NT2/D1 (cell line): ENCODE data around the gene LDLRAD3.

Experiments
- DNase-seq: peaks from one replicate; pipeline ENCODE4 v3.0.0-alpha.2; 2011; ENCODE audit warnings: low read depth, low spot score
- H3K27me3 ChIP-seq: 2 replicates; pipeline ENCODE4 v1.6.0; 2011; ENCODE audit warnings: mild to moderate bottlenecking; ENCODE audit not compliant: insufficient read length, insufficient read depth
- H3K36me3 ChIP-seq: 2 replicates; pipeline ENCODE4 v1.6.1; 2011; ENCODE audit warnings: mild to moderate bottlenecking, low read length, mixed read lengths; ENCODE audit not compliant: insufficient read depth, insufficient read length
- H3K4me1 ChIP-seq: 2 replicates; pipeline ENCODE4 v1.5.1; 2011; ENCODE audit not compliant: insufficient read depth, insufficient read length
- H3K4me3 ChIP-seq: 2 replicates; pipeline ENCODE4 v1.5.1; 2011; ENCODE audit warnings: low read depth; ENCODE audit not compliant: insufficient read length
- H3K9ac ChIP-seq: 2 replicates; pipeline ENCODE4 v1.6.0; 2011; ENCODE audit warnings: low read depth; ENCODE audit not compliant: insufficient read length
- H3K9me3 ChIP-seq: 2 replicates; pipeline ENCODE4 v1.5.1; 2011; ENCODE audit warnings: mild to moderate bottlenecking, low read length; ENCODE audit not compliant: insufficient read depth
- SUZ12 ChIP-seq: IDR thresholded peaks from 2 replicates; pipeline ENCODE4 v1.6.1; 2011; ENCODE audit not compliant: insufficient read length, insufficient read depth; ENCODE audit errors: extremely low read depth
- YY1 ChIP-seq: IDR thresholded peaks from 2 replicates; pipeline ENCODE4 v1.6.1; 2011; ENCODE audit not compliant: insufficient read length, insufficient read depth
- ZNF274 ChIP-seq: IDR thresholded peaks from 2 replicates; pipeline ENCODE4 v1.6.1; 2011; ENCODE audit warnings: mild to moderate bottlenecking, low read depth, low read length

LDLRAD3 gene

DNA sequence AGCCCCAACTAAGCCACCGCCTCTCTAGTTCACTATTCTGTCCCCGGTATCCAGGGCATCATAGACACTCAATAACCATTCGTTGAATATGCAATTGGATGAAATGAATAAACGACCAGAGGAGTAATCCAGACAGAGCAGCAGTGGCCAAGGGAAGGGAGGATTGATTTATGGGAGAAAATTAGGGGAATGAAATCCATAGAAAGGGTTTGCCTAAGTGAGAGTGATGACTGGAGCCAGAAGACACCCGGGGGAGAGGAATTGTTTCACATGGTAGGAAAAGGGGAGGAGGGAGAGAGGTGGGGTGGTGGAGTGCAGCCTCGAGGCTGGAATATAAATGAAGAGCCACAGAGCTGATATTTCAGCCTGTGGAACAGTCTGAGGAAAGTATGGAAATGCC, 177.2 kb downstream of the LDLRAD3 start:
- TF ChIP-seq YY1, result no peak
- TF ChIP-seq SUZ12, result no peak
- TF ChIP-seq ZNF274, result no peak
- Histone ChIP-seq H3K4me3 (no peak overlapping the region), H3K4me1 (peaks cover 6% of the 10 kb centered on the region)

DNA sequence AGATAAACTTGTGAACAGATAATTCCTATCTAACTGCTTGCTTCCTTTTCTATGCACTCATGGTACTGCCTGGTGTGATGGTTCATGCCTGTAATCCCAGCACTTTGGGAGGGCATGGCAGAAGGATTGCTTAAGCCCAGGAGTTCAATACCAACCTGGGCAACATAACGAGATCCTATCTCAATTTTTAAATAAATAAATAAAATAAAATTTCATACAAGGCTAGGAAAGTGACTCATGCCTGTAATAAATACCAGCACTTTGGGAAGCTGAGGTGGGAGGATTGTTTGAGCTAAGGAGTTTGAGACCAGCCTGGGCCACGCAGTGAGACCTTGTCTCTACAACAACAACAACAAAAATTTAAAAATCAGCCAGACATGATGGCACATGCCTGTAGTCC, 178.8 kb downstream of the LDLRAD3 start:
- Histone ChIP-seq H3K4me1 (peaks cover 7% of the 10 kb centered on the region), H3K36me3 (no peaks in the 10 kb centered on the region), H3K27me3 (no peaks in the 10 kb centered on the region), H3K4me3 (no peak overlapping the region), H3K9ac (no peak overlapping the region), H3K9me3 (no peaks in the 10 kb centered on the region)
- no peak for DNase-seq
- TF ChIP-seq YY1, result no peak
- TF ChIP-seq ZNF274, result no peak
- no peak for TF ChIP-seq SUZ12

More for the DNA sequence above, 177.2 kb downstream of the LDLRAD3 start:
- no peak for DNase-seq
- Histone ChIP-seq H3K9me3 (no peaks in the 10 kb centered on the region), H3K27me3 (no peaks in the 10 kb centered on the region), H3K36me3 (no peaks in the 10 kb centered on the region), H3K9ac (no peak overlapping the region)

DNA sequence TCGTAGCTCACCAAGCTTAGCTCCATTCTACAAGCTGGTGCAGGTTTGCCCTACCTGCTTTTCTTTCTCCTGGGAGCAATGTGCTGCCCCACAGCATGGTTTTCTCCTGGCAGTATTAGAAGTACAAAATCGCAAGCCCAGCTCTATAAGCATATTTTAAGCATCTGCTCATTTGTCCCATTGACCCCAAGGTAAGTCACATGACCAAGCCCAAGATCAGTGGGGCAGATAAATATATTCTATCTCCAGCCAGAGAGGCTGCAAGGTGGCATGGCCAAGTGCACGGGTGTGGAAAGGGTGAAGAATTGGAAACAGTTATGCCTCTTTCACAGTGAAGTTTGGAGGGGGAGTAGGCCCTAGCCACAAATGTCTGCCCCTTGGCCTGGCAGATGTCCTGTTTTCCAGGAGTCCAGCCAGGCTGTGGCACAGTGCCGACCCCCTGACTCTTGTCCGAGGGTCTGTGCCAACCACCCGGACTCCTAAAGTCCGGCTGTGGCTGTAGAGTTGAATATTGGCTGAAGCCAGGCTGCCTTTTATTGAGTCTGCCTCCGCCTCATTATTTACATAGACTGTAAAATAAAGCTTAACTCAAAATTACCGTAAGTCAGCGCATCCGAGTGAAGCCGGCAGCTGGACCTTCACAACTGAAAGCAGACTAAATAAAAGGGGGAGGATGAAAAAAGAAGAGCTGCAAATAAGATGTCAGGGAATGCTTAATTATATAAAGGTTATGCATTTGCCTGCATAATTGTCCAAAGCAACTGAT, 179.7 kb downstream of the LDLRAD3 start:
- H3K9me3 ChIP-seq, result no peaks in the 10 kb centered on the region
- TF ChIP-seq YY1, result no peak
- no peak for TF ChIP-seq SUZ12
- TF ChIP-seq ZNF274, result no peak
- H3K4me3 ChIP-seq, result no peak overlapping the region
- H3K9ac ChIP-seq, result no peak overlapping the region
- H3K4me1 ChIP-seq, result peaks cover 7% of the 10 kb centered on the region
- no peaks in the 10 kb centered on the region for H3K27me3 ChIP-seq
- no peaks in the 10 kb centered on the region for H3K36me3 ChIP-seq
- DNase-seq, result no peak

DNA sequence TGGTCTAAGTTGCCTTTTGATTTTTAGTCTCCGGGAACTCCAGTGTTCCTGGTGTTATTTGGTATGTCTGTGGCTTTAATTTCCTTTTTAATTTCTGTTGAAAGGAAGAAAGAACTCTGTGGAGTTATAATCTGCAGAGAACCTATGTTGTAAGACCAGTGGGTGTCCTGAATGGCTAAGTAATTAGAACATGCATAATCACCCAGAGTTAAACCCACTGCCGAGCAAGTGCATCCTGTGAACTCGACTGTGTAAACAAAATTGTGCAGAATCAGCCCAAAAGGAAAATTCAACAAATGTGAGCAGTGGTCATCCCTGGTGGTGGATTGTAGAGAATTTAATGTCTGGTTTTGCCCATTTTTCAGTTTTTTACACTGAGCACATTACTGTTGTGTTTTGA, 182.8 kb downstream of the LDLRAD3 start:
- Histone ChIP-seq H3K9me3 (peaks cover 13% of the 10 kb centered on the region), H3K27me3 (no peaks in the 10 kb centered on the region), H3K36me3 (no peaks in the 10 kb centered on the region), H3K4me3 (no peak overlapping the region), H3K4me1 (peaks cover 7% of the 10 kb centered on the region), H3K9ac (no peak overlapping the region)
- DNase-seq, result no peak
- TF ChIP-seq YY1 (no peak), ZNF274 (no peak), SUZ12 (no peak)

- TF ChIP-seq YY1 (no peak), ZNF274 (no peak), SUZ12 (no peak)
- Histone ChIP-seq H3K9ac (no peak overlapping the region), H3K9me3 (peaks cover 13% of the 10 kb centered on the region), H3K36me3 (no peaks in the 10 kb centered on the region), H3K4me1 (peaks cover 7% of the 10 kb centered on the region), H3K4me3 (no peak overlapping the region), H3K27me3 (no peaks in the 10 kb centered on the region)
- DNase-seq, result no peak
Measured at GRCh38 chr11:36127550-36127949, 183.7 kb downstream of the LDLRAD3 start.

- H3K4me1 ChIP-seq, result peaks cover 7% of the 10 kb centered on the region
- TF ChIP-seq YY1 (no peak), ZNF274 (no peak), SUZ12 (no peak)
- H3K9me3 ChIP-seq, result peaks cover 13% of the 10 kb centered on the region
- H3K36me3 ChIP-seq, result no peaks in the 10 kb centered on the region
- H3K9ac ChIP-seq, result no peak overlapping the region
- H3K27me3 ChIP-seq, result no peaks in the 10 kb centered on the region
- DNase-seq, result no peak
- no peak overlapping the region for H3K4me3 ChIP-seq
Measured at GRCh38 chr11:36129955-36130354, 186.1 kb downstream of the LDLRAD3 start.

GRCh38 chr11:36130401-36130800, 186.5 kb downstream of the LDLRAD3 start:
- peaks cover 13% of the 10 kb centered on the region for H3K9me3 ChIP-seq
- no peak overlapping the region for H3K9ac ChIP-seq
- no peak overlapping the region for H3K4me3 ChIP-seq
- H3K27me3 ChIP-seq, result no peaks in the 10 kb centered on the region
- H3K4me1 ChIP-seq, result peaks cover 7% of the 10 kb centered on the region
- H3K36me3 ChIP-seq, result no peaks in the 10 kb centered on the region
- no peak for TF ChIP-seq ZNF274
- TF ChIP-seq YY1, result no peak
- no peak for TF ChIP-seq SUZ12
- DNase-seq, result no peak
